NCI-H524 treated with DMSO at 0.1 percent for 48 hours (cell line): ENCODE results near the gene MYLK.

Experiments used
- DNase-seq: peaks from one replicate; lab custom pipeline; 2025; lab: John Stamatoyannopoulos, UW

MYLK gene

GRCh38 chr3:123791898-123792297, 92.2 kb downstream of the MYLK start:
- DNase-seq: no peak

GRCh38 chr3:123791417-123791816, 92.7 kb downstream of the MYLK start:
- no peak for DNase-seq

- no peak for DNase-seq
Measured at GRCh38 chr3:123791073-123791370, 93.1 kb downstream of the MYLK start.

GRCh38 chr3:123790254-123791072, 93.7 kb downstream of the MYLK start:
- DNase-seq: no peak

DNA sequence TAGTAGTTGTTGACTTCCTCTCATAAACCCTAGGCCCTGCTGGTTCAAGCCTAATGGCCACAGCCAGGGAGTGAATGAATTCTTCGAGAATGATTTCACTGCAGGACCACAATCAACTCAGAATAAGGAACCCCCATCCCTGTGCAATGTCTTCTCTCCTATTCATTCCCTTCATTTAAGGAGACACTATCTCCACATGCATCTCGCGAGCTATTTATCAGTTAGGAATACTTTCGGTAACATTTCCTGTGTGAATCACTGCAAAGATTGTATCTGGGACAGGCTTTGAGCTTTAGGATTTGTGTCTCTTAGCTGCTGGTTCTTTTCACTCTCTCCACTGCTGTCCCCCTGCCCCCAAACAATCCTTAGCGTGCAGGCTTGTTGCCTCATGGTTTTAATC, 94.4 kb downstream of the MYLK start:
- DNase-seq: no peak

- DNase-seq: no peak
Measured at GRCh38 chr3:123789160-123789559, 95.0 kb downstream of the MYLK start.

- no peak for DNase-seq
Measured at GRCh38 chr3:123788710-123789109, 95.4 kb downstream of the MYLK start.

DNA sequence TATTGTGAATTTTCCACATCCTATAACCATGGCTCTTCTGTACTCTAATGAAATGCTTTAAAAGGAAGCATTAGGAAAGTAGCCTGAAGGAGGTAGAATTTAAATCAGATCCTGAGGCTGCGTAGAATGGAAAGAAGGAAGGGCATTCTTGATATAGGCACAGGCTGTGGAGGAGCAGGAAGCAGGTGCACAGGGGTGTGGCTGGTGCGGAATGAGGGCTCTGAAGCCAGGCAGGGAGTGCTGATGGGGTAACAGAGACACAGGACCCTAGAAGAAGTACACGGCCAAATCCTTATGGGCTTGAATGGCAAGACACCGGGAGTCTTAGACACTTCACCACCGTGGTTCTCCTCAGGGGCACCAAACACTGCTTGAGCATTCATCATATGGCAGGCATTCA, 97.0 kb downstream of the MYLK start:
- DNase-seq: no peak

DNA sequence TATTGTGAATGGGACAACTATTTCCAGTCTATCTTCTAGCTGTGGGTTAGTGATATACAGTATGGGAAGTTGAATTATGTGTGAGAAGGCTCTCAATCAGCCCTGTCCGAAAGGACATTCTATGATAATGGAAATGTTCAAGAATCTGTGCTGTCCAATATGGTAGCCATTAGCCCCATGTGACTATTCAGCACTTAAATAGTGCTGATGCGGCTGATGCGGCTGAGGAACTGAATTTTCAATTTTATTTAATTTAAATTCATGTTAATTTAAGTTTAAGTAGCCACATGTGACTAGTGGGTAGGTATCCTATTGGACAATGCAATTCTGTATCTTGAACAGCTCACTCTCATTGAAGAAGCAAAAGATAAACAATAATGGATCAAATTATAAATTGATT, 98.5 kb downstream of the MYLK start:
- DNase-seq: no peak

DNA sequence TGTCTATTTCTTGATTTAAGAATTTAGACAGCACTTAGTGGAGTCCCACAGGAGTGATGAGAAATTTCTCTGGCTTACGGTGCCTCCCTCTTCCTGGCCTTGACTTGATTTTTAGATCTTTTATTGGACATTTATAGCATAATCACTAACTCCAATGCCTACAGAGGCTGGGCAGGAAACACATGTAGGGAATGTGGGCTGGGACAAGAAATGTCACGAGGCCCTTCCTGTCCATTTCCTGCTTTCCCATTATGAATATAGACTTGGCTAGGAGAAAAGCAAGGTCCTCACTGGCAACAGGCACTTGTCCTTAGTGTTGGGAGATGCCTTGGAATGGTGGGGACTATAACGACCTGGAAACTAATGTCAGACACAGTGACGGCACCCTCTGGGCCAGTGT, 100.3 kb downstream of the MYLK start:
- DNase-seq: no peak

DNA sequence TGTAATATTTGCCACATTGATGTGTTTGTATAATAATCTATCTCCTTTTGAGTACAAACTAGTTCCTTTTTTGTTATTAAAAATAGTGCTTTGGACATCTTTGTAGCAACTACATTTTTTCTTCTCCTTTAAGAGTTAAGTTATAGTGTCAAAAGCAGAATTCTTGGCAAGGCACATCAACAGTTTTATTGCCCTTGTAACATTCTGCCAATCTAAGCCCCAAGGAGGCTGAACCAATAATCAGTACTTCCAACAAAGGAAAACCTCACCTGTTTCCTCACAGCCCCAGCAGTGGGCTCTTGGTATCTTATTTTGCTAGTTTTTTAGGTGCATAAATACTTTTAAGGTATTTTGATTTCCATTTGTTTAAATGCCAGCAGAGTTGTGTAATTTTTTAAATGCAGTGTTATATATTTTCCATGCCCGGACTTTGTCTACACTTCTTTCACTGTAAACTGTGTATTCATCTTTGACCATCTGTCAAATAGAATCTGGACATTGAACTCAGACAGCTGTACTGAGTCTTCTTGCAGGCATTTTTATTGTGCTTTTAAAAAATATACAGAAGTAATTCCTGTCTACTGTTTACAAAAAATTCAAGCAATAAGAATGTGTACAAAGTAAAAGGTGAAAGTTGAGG, 101.0 kb downstream of the MYLK start:
- no peak for DNase-seq

DNA sequence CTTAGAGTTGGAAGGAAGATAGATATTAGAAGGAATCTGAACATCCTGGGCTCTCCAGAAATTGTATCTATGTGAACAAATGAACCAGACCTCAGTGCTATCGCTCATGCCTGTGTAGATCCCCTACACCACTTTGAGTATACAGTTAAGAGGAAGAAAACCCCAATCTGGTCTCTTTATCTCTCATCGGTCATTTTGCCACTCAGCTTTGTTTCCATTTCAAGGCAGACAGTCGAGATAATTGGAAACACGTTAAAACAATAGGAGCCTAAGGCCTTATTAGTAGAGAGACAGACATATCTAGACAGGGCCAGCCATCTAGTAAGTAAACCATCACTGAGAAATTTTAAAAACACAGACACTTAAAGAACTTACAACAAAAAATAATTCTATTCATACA, 101.6 kb downstream of the MYLK start:
- no peak for DNase-seq

DNA sequence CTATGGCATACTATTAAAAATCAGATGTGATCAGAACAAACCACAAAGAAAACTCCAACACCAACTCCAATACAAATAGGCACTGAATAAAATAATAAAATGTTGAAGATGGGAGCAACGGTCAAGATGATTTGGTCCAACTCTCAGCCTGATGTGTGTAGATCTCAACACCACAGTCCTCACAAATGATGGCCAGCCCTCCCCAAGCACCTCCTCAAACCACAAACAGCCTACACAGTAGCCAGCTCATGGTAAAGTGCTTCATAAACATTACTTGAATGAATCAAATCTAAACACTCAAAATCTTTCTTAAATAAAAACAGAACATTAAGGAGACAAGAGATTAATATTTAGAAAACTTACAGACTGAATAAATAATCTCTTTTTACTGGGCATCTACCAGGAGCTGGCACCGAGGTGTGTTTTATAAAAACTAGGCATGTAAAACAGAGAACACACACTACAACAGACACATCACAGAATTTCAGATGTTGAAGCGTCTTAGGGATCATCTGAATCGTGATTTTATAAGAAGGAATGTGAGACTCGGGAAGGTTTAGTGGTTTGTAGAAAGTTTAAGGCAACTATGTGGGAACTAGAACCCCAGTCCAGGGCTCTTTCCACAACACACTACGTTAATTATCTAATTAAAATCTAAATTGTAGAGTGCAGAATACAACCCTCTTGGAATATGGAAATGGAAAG, 102.4 kb downstream of the MYLK start:
- no peak for DNase-seq

DNA sequence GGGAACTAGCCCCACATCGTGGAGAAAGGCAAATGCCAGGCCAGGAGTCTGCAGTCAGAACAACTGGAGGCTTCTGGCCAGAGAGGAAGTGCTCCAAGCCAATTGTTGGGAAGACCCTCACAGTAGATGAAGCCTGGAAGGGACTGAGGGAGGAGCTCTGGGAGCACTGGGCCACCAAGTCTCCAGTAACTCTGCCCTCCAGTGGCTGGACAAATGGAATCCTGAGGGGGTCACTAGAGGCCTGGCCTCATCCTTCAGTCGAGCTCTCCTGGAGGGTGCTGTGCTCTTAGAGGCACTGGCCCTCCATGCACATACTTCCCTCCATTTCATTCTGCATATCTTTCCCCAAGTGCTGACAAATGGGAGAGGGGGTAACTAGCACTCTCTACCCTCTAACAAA, 103.0 kb downstream of the MYLK start:
- no peak for DNase-seq

- DNase-seq: no peak
Measured at GRCh38 chr3:123780656-123781055, 103.5 kb downstream of the MYLK start.

- DNase-seq: no peak
Measured at GRCh38 chr3:123779655-123780231, 104.4 kb downstream of the MYLK start.

- no peak for DNase-seq
Measured at GRCh38 chr3:123778991-123779622, 105.0 kb downstream of the MYLK start.

DNA sequence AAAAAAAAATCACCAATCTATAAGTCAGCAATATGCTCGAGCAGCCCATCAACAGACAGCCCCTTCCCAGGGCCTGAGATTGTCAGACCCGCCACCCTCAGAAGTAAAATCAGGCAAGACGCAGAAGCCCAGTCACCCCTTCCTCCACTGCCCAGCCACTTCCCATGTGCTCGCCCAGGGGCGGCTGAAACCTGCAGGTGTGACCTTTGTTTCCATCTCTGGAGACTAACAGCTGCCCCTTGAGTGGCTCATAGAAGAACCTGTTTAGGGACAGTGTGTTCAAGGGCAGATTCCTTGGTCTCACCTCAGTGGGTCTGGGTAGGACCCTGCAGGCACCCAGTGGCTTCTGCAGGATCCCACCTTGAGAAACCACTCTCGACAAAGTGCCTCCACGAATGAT, 105.6 kb downstream of the MYLK start:
- no peak for DNase-seq

GRCh38 chr3:123776071-123776782, 107.9 kb downstream of the MYLK start:
- no peak for DNase-seq

GRCh38 chr3:123774474-123774873, 109.7 kb downstream of the MYLK start:
- DNase-seq: no peak

GRCh38 chr3:123773681-123774431, 110.3 kb downstream of the MYLK start:
- DNase-seq: no peak
